IMR-90 (cell line): ENCODE measurements around the gene ARHGEF10L. TPM values are rescaled to one million over a fixed set of nuclear protein-coding genes. Genes with fewer than 3 reads are reported as not detected.

Source experiments
- ATAC-seq: fragments of 200-7000 bp; cut with Tn5 transposase; 2 replicates; pipeline ENCODE4 v1.9.1; 2020; ENCODE audit warnings: low read depth, mild to moderate bottlenecking, moderate library complexity
- BruUV-seq: library from RNA; stranded (reverse); fragments of 400-500 nt; replicated peaks from 2 replicates; lab custom pipeline; 2021; lab: Mats Ljungman, UMichigan
- CTCF ChIA-PET: fragments of 300-600 bp; formaldehyde crosslinking; extraction: SDS; loops from one replicate; lab custom pipeline; 2021; ENCODE audit warnings: antibody characterized with exemption; lab: Yijun Ruan, JAX
- POLR2A ChIA-PET: fragments of 300-600 bp; sonication (Branson Sonifier 250); formaldehyde crosslinking; loops from one replicate; lab custom pipeline; 2022; ENCODE audit warnings: antibody characterized with exemption; ENCODE audit not compliant: unreplicated experiment; lab: Charles Lee
- DNase-seq: peaks from one replicate; pipeline ENCODE4 v3.0.0; 2013
- H2AFZ ChIP-seq: replicated peaks from 2 replicates; pipeline ENCODE3; 2013; ENCODE audit warnings: low read length, mild to moderate bottlenecking; ENCODE audit not compliant: poor library complexity
- H2AK5ac ChIP-seq: 2 replicates; pipeline ENCODE4 v1.6.1; 2013; ENCODE audit warnings: low read depth, low read length, inconsistent platforms
- H2AK9ac ChIP-seq: replicated peaks from 2 replicates; pipeline ENCODE3; 2013; ENCODE audit warnings: mild to moderate bottlenecking, low read depth, low read length, moderate library complexity; ENCODE audit not compliant: poor library complexity
- H2BK120ac ChIP-seq: 2 replicates; pipeline ENCODE4 v1.6.1; 2013; ENCODE audit warnings: low read depth, low read length, inconsistent platforms
- H2BK15ac ChIP-seq: 3 replicates; pipeline ENCODE4 v1.6.1; 2013; ENCODE audit warnings: low read depth, low read length, inconsistent platforms
- H2BK20ac ChIP-seq: 2 replicates; pipeline ENCODE4 v1.6.1; 2013; ENCODE audit warnings: low read depth, mild to moderate bottlenecking, inconsistent platforms, low read length, moderate library complexity
- H2BK5ac ChIP-seq: 2 replicates; pipeline ENCODE4 v1.6.1; 2013; ENCODE audit warnings: mild to moderate bottlenecking, low read depth, low read length, inconsistent platforms; ENCODE audit not compliant: poor library complexity, severe bottlenecking
- H3K14ac ChIP-seq: replicated peaks from 2 replicates; pipeline ENCODE4 v1.6.1; 2013; ENCODE audit warnings: low read depth, low read length, inconsistent platforms
- H3K18ac ChIP-seq: 2 replicates; pipeline ENCODE4 v1.6.1; 2013; ENCODE audit warnings: low read depth, low read length, control low read depth
- H3K23ac ChIP-seq: 2 replicates; pipeline ENCODE4 v1.6.1; 2013; ENCODE audit warnings: low read depth, low read length, inconsistent platforms
- H3K27ac ChIP-seq: 2 replicates; pipeline ENCODE4 v1.5.1; 2013; ENCODE audit warnings: mild to moderate bottlenecking, control low read depth, low read length; ENCODE audit not compliant: insufficient read depth
- H3K27me3 ChIP-seq: 2 replicates; pipeline ENCODE4 v1.6.1; 2013; ENCODE audit warnings: low read length; ENCODE audit not compliant: control insufficient read depth, insufficient read depth
- H3K36me3 ChIP-seq: 2 replicates; pipeline ENCODE4 v1.6.1; 2013; ENCODE audit warnings: low read length, mixed read lengths; ENCODE audit not compliant: control insufficient read depth, insufficient read depth
- H3K4ac ChIP-seq: 2 replicates; pipeline ENCODE4 v1.6.1; 2013; ENCODE audit warnings: low read depth, low read length, inconsistent platforms
- H3K4me1 ChIP-seq: 2 replicates; pipeline ENCODE4 v1.6.1; 2013; ENCODE audit warnings: low read length, mixed read lengths; ENCODE audit not compliant: control insufficient read depth, insufficient read depth
- H3K4me2 ChIP-seq: 2 replicates; pipeline ENCODE4 v1.6.1; 2013; ENCODE audit warnings: low read depth, mild to moderate bottlenecking, control low read depth, low read length, moderate library complexity
- H3K4me3 ChIP-seq: 2 replicates; pipeline ENCODE4 v1.5.1; 2013; ENCODE audit warnings: low read depth, mild to moderate bottlenecking, control low read depth, low read length, moderate library complexity; ENCODE audit not compliant: insufficient read depth
- H3K56ac ChIP-seq: 2 replicates; pipeline ENCODE4 v1.6.1; 2013; ENCODE audit warnings: low read length, inconsistent platforms; ENCODE audit not compliant: insufficient read depth; ENCODE audit errors: extremely low read depth
- H3K79me1 ChIP-seq, 2 experiments: 2 replicates each; pipeline ENCODE4 v1.6.1; 2013; ENCODE audit warnings: low read length in 2 of 2, inconsistent platforms in 1 of 2, low read depth in 1 of 2
- H3K9ac ChIP-seq: 2 replicates; pipeline ENCODE4 v1.6.1; 2013; ENCODE audit warnings: low read depth, low read length, control low read depth
- H3K9me1 ChIP-seq: 2 replicates; pipeline ENCODE4 v1.6.1; 2013; ENCODE audit warnings: low read length, inconsistent platforms; ENCODE audit not compliant: insufficient read depth
- H3K9me3 ChIP-seq: 2 replicates; pipeline ENCODE4 v1.6.1; 2013; ENCODE audit warnings: low read length; ENCODE audit not compliant: control insufficient read depth, insufficient read depth
- H4K20me1 ChIP-seq: 2 replicates; pipeline ENCODE4 v1.6.1; 2013; ENCODE audit warnings: low read length, inconsistent platforms; ENCODE audit not compliant: insufficient read depth
- H4K5ac ChIP-seq: 2 replicates; pipeline ENCODE4 v1.6.1; 2013; ENCODE audit warnings: mild to moderate bottlenecking, low read depth, low read length, control low read depth
- H4K8ac ChIP-seq, 2 experiments: 2 replicates each; pipeline ENCODE4 v1.6.1; 2013; ENCODE audit warnings: low read depth in 2 of 2, low read length in 2 of 2, control low read depth in 1 of 2, inconsistent platforms in 1 of 2
- H4K91ac ChIP-seq: 2 replicates; pipeline ENCODE4 v1.6.1; 2013; ENCODE audit warnings: low read depth, low read length, inconsistent platforms; ENCODE audit not compliant: insufficient read depth
- CHD1 ChIP-seq: IDR thresholded peaks from 2 replicates; pipeline ENCODE4 v1.6.1; 2012; ENCODE audit warnings: low read depth, low read length, improper control_type of control experiment
- CTCF ChIP-seq: conservative IDR thresholded peaks from 2 replicates; pipeline ENCODE4 v1.5.1; 2012; ENCODE audit warnings: mild to moderate bottlenecking, low read depth, low read length, improper control_type of control experiment
- FOS ChIP-seq: fragments of 150-350 bp; IDR thresholded peaks from 2 replicates; pipeline ENCODE4 v1.6.1; 2016; ENCODE audit warnings: low read depth, low read length
- MAFK ChIP-seq: IDR thresholded peaks from 2 replicates; pipeline ENCODE4 v1.6.1; 2012; ENCODE audit warnings: low read depth, low read length, improper control_type of control experiment
- MAZ ChIP-seq: IDR thresholded peaks from 2 replicates; pipeline ENCODE4 v1.6.1; 2012; ENCODE audit warnings: low read depth, mild to moderate bottlenecking, low read length, improper control_type of control experiment, moderate library complexity, borderline replicate concordance
- MXI1 ChIP-seq: IDR thresholded peaks from 2 replicates; pipeline ENCODE4 v1.6.1; 2012; ENCODE audit warnings: low read depth, mild to moderate bottlenecking, low read length, moderate library complexity, borderline replicate concordance
- NFE2L2 ChIP-seq: fragments of 150-350 bp; IDR thresholded peaks from 2 replicates; pipeline ENCODE4 v1.6.1; 2016; ENCODE audit warnings: low read depth, mild to moderate bottlenecking, low read length
- POLR2A ChIP-seq: IDR thresholded peaks from 2 replicates; pipeline ENCODE4 v1.6.1; 2012; ENCODE audit warnings: mild to moderate bottlenecking, low read depth, low read length
- RFX5 ChIP-seq: IDR thresholded peaks from 2 replicates; pipeline ENCODE4 v1.8.0; 2012; ENCODE audit warnings: low read depth, mild to moderate bottlenecking, low read length, moderate library complexity
- SMC3 ChIP-seq: fragments of 150-350 bp; IDR thresholded peaks from 2 replicates; pipeline ENCODE4 v1.6.1; 2016; ENCODE audit warnings: low read depth, mild to moderate bottlenecking, antibody characterized with exemption, low read length, moderate library complexity
- WGBS, 2 experiments: methylation state at CpG; one replicate each; pipeline versions ENCODE4 v1.1.5 to v1.1.7; 2013; ENCODE audit warnings: missing lambda C conversion rate in 2 of 2; ENCODE audit not compliant: insufficient read length in 1 of 2; ENCODE audit errors: extremely low coverage in 2 of 2; 5-methylcytosine and 5-hydroxymethylcytosine counted together
- dilution Hi-C: fragments of 300-500 bp; cut with HindIII; formaldehyde crosslinking; loops from one replicate; pipeline ENCODE4 v1.14.3; 2018; ENCODE audit warnings: low sequenced_read_pairs; ENCODE audit not compliant: unreplicated experiment
- in situ Hi-C: fragments of 300-500 bp; cut with MboI; formaldehyde crosslinking; loops from 3 replicates; pipeline ENCODE4 v1.14.3; 2019; ENCODE audit warnings: low sequenced_read_pairs, inconsistent platforms, mixed read lengths
- intact Hi-C: fragments of 100-400 bp; cut with micrococcal nuclease; formaldehyde crosslinking; loops from 2 replicates; pipeline ENCODE4 v1.10.0; 2022
- polyA plus RNA-seq, 3 experiments: library from polyadenylated mRNA; depleted of rRNA; stranded (reverse); fragments of >200 nt; gene quantifications; 2 replicates each; pipeline ENCODE4 v1.2.3, GENCODE V29; 2012; ENCODE audit warnings: low replicate concordance in 1 of 3
- total RNA-seq: library from RNA; depleted of rRNA; stranded (reverse); fragments of >200 nt; gene quantifications from 2 replicates; pipeline ENCODE4 v1.2.3, GENCODE V29; 2012

ARHGEF10L gene
- total and polyA plus RNA-seq, 2 of the 4 experiments (the other 2 are of a cell fraction) = 4.8 to 12.4 TPM

GRCh38 chr1:17700945-17701810 is 161.7 kb downstream of the ARHGEF10L start:
- Histone ChIP-seq H3K9me1 (no peaks in the 10 kb centered on the region), H2BK20ac (no peak overlapping the region), H3K27me3 (peaks cover 8% of the 10 kb centered on the region; the same call in 1 of the 2 replicates), H3K23ac (no peak overlapping the region), H3K36me3 (no peaks in the 10 kb centered on the region; the same call in 1 of the 2 replicates), H2AK5ac (no peak overlapping the region), H3K9me3 (no peaks in the 10 kb centered on the region), H4K91ac (no peak overlapping the region), H4K20me1 (no peaks in the 10 kb centered on the region), H4K5ac (no peak overlapping the region), H2BK120ac (no peak overlapping the region), H3K4me3 (no peak overlapping the region), H3K27ac (no peak overlapping the region), H3K9ac (no peak overlapping the region), H3K4me1 (peaks cover 1% of the 10 kb centered on the region; the same call in 1 of the 2 replicates), H3K4ac (no peak overlapping the region), H2AFZ (no peak overlapping the region), H3K4me2 (no peak overlapping the region), H2AK9ac (no peak overlapping the region), H3K56ac (no peak overlapping the region), H2BK15ac (no peak overlapping the region), H3K18ac (no peak overlapping the region), H4K8ac (no peak overlapping the region), H2BK5ac (no peak overlapping the region), H3K79me1 (no peaks in the 10 kb centered on the region), H3K14ac (no peak overlapping the region)
- no TSS peak for BruUV-seq
- no peak for TF ChIP-seq NFE2L2
- TF ChIP-seq CTCF = no peak
- TF ChIP-seq CHD1 = no peak
- no peak for TF ChIP-seq FOS
- TF ChIP-seq SMC3 = no peak
- TF ChIP-seq POLR2A = no peak
- no peak for TF ChIP-seq MXI1
- no peak for TF ChIP-seq MAFK
- no peak for TF ChIP-seq RFX5
- no peak for TF ChIP-seq MAZ
- intact Hi-C loops (no loop called here), dilution Hi-C loops (no loop called here), in situ Hi-C loops (no loop called here)
- POLR2A ChIA-PET = no interaction called here
- CTCF ChIA-PET = no interaction called here
- no peak for DNase-seq
- no peak for ATAC-seq
- 81% methylated on average over 10 of the region's 21 CpGs; no CpG with 5 or more reads in 1 of the 2 experiments for WGBS, 2 experiments
